K562 (cell line): ENCODE measurements around the gene NEDD1. TPM values are rescaled to one million over a fixed set of nuclear protein-coding genes. Genes with fewer than 3 reads are reported as not detected.

Source experiments
- CEBPG ChIP-seq, 3 experiments: fragments of 200-800 bp in 1 of 3; sonication (Bioruptor generic) in 1 of 3; sonication (generic) in 1 of 3; formaldehyde crosslinking in 1 of 3; IDR thresholded peaks in 2 of 3; conservative IDR thresholded peaks in 1 of 3; 2 replicates each; pipeline versions ENCODE4 v1.6.1 to v1.8.0; 2016 to 2022; ENCODE audit warnings: missing compliant biosample characterization in 2 of 3, missing genetic modification characterization in 2 of 3, mild to moderate bottlenecking in 1 of 3, missing genetic modification reagents in 1 of 3
- CHD7 ChIP-seq: fragments of 200-600 bp; sonication (generic); IDR thresholded peaks from one replicate; pipeline ENCODE4 v1.6.1; 2012; ENCODE audit warnings: mild to moderate bottlenecking, low read depth, low read length, inconsistent platforms
- CUX1 ChIP-seq: fragments of 200-800 bp; sonication (Bioruptor generic); IDR thresholded peaks from 2 replicates; pipeline ENCODE4 v1.6.1; 2016; ENCODE audit warnings: missing genetic modification characterization, missing compliant biosample characterization
- FOXJ2 ChIP-seq: fragments of 200-800 bp; sonication (Bioruptor generic); IDR thresholded peaks from 2 replicates; pipeline ENCODE4 v1.6.1; 2016; ENCODE audit warnings: missing genetic modification characterization, missing compliant biosample characterization
- FUS ChIP-seq: fragments of 200-400 bp; formaldehyde crosslinking; optimal IDR thresholded peaks from 2 replicates; pipeline ENCODE3; 2017; ENCODE audit warnings: low read depth, low read length
- MAX ChIP-seq: sonication (generic); formaldehyde crosslinking; IDR thresholded peaks from 2 replicates; pipeline ENCODE4 v1.9.0; 2022; ENCODE audit warnings: mild to moderate bottlenecking, missing genetic modification reagents
- POLR2AphosphoS2 ChIP-seq: IDR thresholded peaks from 2 replicates; pipeline ENCODE4 v1.6.1; 2012; ENCODE audit warnings: low read length, improper control_type of control experiment
- ZFX ChIP-seq: sonication (generic); formaldehyde crosslinking; IDR thresholded peaks from 2 replicates; pipeline ENCODE4 v1.8.0; 2022; ENCODE audit warnings: mild to moderate bottlenecking, missing genetic modification reagents, moderate library complexity
- ZNF347 ChIP-seq: fragments of 450-650 bp; formaldehyde crosslinking; IDR thresholded peaks from 2 replicates; pipeline ENCODE4 v1.4.0; 2020; ENCODE audit warnings: low read depth, mild to moderate bottlenecking, moderate library complexity
- ZNF695 ChIP-seq: fragments of 450-650 bp; formaldehyde crosslinking; IDR thresholded peaks from 2 replicates; pipeline ENCODE4 v1.4.0; 2020; ENCODE audit warnings: mild to moderate bottlenecking, moderate library complexity
- ZNF77 ChIP-seq: fragments of 250-450 bp; sonication (Bioruptor Pico); IDR thresholded peaks from 2 replicates; pipeline ENCODE4 v1.5.0; 2020
- polyA plus RNA-seq, 8 experiments: library from polyadenylated mRNA; depleted of rRNA in 4 of 8; stranded (reverse) in 5 of 8; unstranded in 3 of 8; fragments of >200 nt; fragmentation: Nextera tagmentation in 2 of 8; fragmentation: Illumina TruSeq in 1 of 8; extraction: Ambion mirVana in 2 of 8; extraction: Trizol in 1 of 8; gene quantifications; 2 replicates each; pipeline versions ENCODE4 v1.2.1 to v1.2.3, GENCODE V29; 2011 to 2014; ENCODE audit warnings: inconsistent platforms in 1 of 8, missing spikeins in 1 of 8
- total RNA-seq, 7 experiments: library from RNA; depleted of rRNA in 6 of 7; stranded (reverse); fragments of >200 nt in 6 of 7; fragmentation: Illumina TruSeq in 2 of 7; extraction: Trizol in 2 of 7; gene quantifications; 2 replicates each; pipeline versions ENCODE4 v1.2.1 to v1.2.3, GENCODE V29; 2011 to 2021; ENCODE audit warnings: low replicate concordance in 1 of 7

Gene NEDD1
- total and polyA plus RNA-seq, 9 of the 15 experiments (the other 6 are each of a cell fraction or from before 2014, with no cell fraction given): 7.5 to 29.3 (median 14.8) TPM

DNA sequence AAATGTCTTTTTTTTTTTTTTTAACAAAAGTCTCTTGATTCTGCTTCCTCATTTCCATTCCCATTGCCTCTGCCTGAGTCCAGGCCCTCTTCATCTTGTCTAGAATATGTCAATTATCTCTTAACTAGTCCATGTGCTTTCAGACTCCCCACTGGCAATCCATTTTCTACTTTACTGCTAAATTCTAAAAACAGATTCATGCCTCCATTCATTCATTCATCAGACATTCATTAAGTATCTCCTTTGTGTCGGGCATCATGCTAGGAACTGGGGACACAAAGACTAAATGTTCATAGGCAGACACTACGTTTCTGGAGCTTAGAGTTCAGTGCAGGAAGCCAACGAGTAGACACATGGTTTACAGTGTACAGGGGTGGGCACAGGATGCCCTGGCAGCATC, 9.6 kb upstream of the NEDD1 start (continued):
- TF ChIP-seq CHD7: no peak
- TF ChIP-seq ZNF347 (CRISPR knock-in tag): no peak
- TF ChIP-seq ZFX: no peak
- TF ChIP-seq FUS: no peak
- TF ChIP-seq MAX (CRISPR knock-in tag): no peak
- no peak for TF ChIP-seq FOXJ2 (tag)
- TF ChIP-seq ZNF695: no peak
- no peak for TF ChIP-seq CEBPG (CRISPR knock-in tag; IDR thresholded peaks at IDR 0.05)
- TF ChIP-seq CEBPG (tag; conservative IDR thresholded peaks at IDR 0.05 in 1 of 2, IDR thresholded peaks at IDR 0.05 in 1 of 2): no peak
- TF ChIP-seq ZNF77 (CRISPR knock-in tag): no peak
- no peak for TF ChIP-seq CUX1 (CRISPR knock-in tag)
- TF ChIP-seq POLR2AphosphoS2: no peak
